Astrocyte (in vitro differentiated cells and primary cell): ENCODE measurements around the gene PCDHB8. TPM values are rescaled to one million over a fixed set of nuclear protein-coding genes. Genes with fewer than 3 reads are reported as not detected.
"Not testable (repeated sequence)": the region's sequence is repeated elsewhere in the genome, so short reads cannot be mapped to it uniquely, and the experiment has no call there.

Experiments used
- DNase-seq: peaks from one replicate; pipeline ENCODE4 v3.0.0-alpha.2; 2010; ENCODE audit warnings: low read depth
- FAIRE-seq: peaks from 2 replicates; lab custom pipeline; 2011; peaks lifted over from hg19 to GRCh38; lab: Jason Lieb, UNC
- H2AFZ ChIP-seq: 2 replicates; pipeline ENCODE4 v1.6.0; 2012; ENCODE audit warnings: low read depth, low read length, inconsistent platforms
- H3K27ac ChIP-seq: 2 replicates; pipeline ENCODE4 v1.5.1; 2011; ENCODE audit warnings: low read depth, low read length, inconsistent platforms
- H3K27me3 ChIP-seq: 2 replicates; pipeline ENCODE4 v1.6.0; 2011; ENCODE audit warnings: low read length, inconsistent platforms; ENCODE audit not compliant: insufficient read depth
- H3K36me3 ChIP-seq: 2 replicates; pipeline ENCODE4 v1.5.1; 2011; ENCODE audit warnings: low read length, inconsistent platforms; ENCODE audit not compliant: insufficient read depth
- H3K4me1 ChIP-seq: 2 replicates; pipeline ENCODE4 v1.5.1; 2011; ENCODE audit warnings: low read length, inconsistent platforms; ENCODE audit not compliant: insufficient read depth
- H3K4me2 ChIP-seq: 2 replicates; pipeline ENCODE4 v1.6.0; 2012; ENCODE audit warnings: low read length, inconsistent platforms
- H3K4me3 ChIP-seq: 2 replicates; pipeline ENCODE4 v1.5.1; 2011; ENCODE audit warnings: low read depth, mild to moderate bottlenecking, low read length, inconsistent platforms; ENCODE audit not compliant: insufficient read depth
- H3K79me2 ChIP-seq: 2 replicates; pipeline ENCODE4 v1.6.0; 2012; ENCODE audit warnings: mild to moderate bottlenecking, low read length, inconsistent platforms; ENCODE audit not compliant: insufficient read depth
- H3K9ac ChIP-seq: 2 replicates; pipeline ENCODE4 v1.6.0; 2012; ENCODE audit warnings: mild to moderate bottlenecking, low read length, inconsistent platforms
- H3K9me3 ChIP-seq: 2 replicates; pipeline ENCODE4 v1.5.1; 2012; ENCODE audit warnings: low read depth, mild to moderate bottlenecking, low read length, inconsistent platforms; ENCODE audit not compliant: insufficient read depth
- H4K20me1 ChIP-seq: 2 replicates; pipeline ENCODE4 v1.6.0; 2012; ENCODE audit warnings: low read length, inconsistent platforms; ENCODE audit not compliant: insufficient read depth
- H3K27ac Mint-ChIP-seq: one replicate; pipeline ENCODE4 v1.8.0; 2021; ENCODE audit warnings: mild to moderate bottlenecking, mixed read lengths; ENCODE audit not compliant: unreplicated experiment
- H3K27me3 Mint-ChIP-seq: one replicate; pipeline ENCODE4 v1.8.0; 2021; ENCODE audit warnings: low read depth, mixed read lengths; ENCODE audit not compliant: unreplicated experiment
- H3K36me3 Mint-ChIP-seq: one replicate; pipeline ENCODE4 v1.8.0; 2021; ENCODE audit warnings: low read depth, mixed read lengths; ENCODE audit not compliant: unreplicated experiment
- H3K4me1 Mint-ChIP-seq: one replicate; pipeline ENCODE4 v1.8.0; 2021; ENCODE audit warnings: low read depth, mixed read lengths; ENCODE audit not compliant: unreplicated experiment
- H3K4me3 Mint-ChIP-seq: one replicate; pipeline ENCODE4 v1.8.0; 2021; ENCODE audit warnings: mild to moderate bottlenecking, moderate library complexity, mixed read lengths; ENCODE audit not compliant: unreplicated experiment
- H3K9me3 Mint-ChIP-seq: one replicate; pipeline ENCODE4 v1.8.0; 2021; ENCODE audit warnings: mild to moderate bottlenecking, mixed read lengths; ENCODE audit not compliant: unreplicated experiment
- EZH2 ChIP-seq: IDR thresholded peaks from 2 replicates; pipeline ENCODE4 v1.6.1; 2012; ENCODE audit warnings: mild to moderate bottlenecking, low read length, inconsistent platforms; ENCODE audit not compliant: insufficient read depth
- total RNA-seq: library from RNA; stranded (reverse); gene quantifications from 2 replicates; pipeline ENCODE4 v1.2.1, GENCODE V29; 2021
- TF ChIP-seq, protein P1 (sequence below): IDR thresholded peaks from 2 replicates; pipeline ENCODE4 v1.5.1; 2011; ENCODE audit warnings: low read depth, mild to moderate bottlenecking, inconsistent platforms, low read length, moderate library complexity; ENCODE audit not compliant: insufficient read depth

PCDHB8 gene
- total RNA-seq, 1 donor from 2014 or later, result 4.9 TPM

DNA sequence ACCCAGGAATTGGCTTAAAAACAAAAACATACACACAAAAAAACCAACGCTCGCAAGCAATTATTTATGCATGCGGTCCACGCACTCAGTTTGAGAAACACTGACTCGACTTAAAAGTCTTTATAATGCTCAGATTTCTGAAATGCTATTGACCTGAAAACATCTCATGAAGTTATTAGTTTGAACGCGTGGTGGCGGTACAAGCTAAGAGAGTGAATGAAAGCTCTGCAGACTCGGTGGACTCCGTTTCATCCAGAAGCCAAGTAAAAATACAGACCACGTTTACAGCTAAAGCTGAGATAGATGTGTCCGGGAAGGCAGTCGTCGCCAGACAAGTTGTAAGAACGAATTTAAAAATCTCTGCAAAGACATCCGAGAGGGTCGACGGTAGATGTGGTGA is 27.8 kb upstream of the PCDHB8 start, which contains the start of gene PCDHB6:
Gene PCDHB6, plus strand, starts transcription at position 246 of the 400 bp plus-strand sequence. CDS start 201 bp downstream, outside the sequence.
- no peaks in the 10 kb centered on the region for H3K4me1 ChIP-seq
- no peaks in the 10 kb centered on the region for H3K36me3 ChIP-seq
- peaks cover 9% of the 10 kb centered on the region for H3K9me3 ChIP-seq
- H3K9me3 Mint-ChIP-seq, result peaks cover 16% of the 10 kb centered on the region
- no peaks in the 10 kb centered on the region for H3K79me2 ChIP-seq
- no peak for DNase-seq
- no peaks in the 10 kb centered on the region for H3K4me1 Mint-ChIP-seq
- peaks cover 12% of the 10 kb centered on the region for H3K36me3 Mint-ChIP-seq
- no peak within 1 kb of the TSS for H3K4me3 Mint-ChIP-seq
- no peak within 1 kb of the TSS for H3K27ac Mint-ChIP-seq
- no peaks in the 10 kb centered on the region for H3K27me3 ChIP-seq
- no peak within 1 kb of the TSS for H3K27ac ChIP-seq
- H3K4me2 ChIP-seq, result no peak within 1 kb of the TSS
- no peaks in the 10 kb centered on the region for H3K27me3 Mint-ChIP-seq
- FAIRE-seq, result no peak
- no peaks in the 10 kb centered on the region for H4K20me1 ChIP-seq
- no peak within 1 kb of the TSS for H3K9ac ChIP-seq
- H3K4me3 ChIP-seq, result no peak within 1 kb of the TSS
- TF ChIP-seq, protein P1, sequence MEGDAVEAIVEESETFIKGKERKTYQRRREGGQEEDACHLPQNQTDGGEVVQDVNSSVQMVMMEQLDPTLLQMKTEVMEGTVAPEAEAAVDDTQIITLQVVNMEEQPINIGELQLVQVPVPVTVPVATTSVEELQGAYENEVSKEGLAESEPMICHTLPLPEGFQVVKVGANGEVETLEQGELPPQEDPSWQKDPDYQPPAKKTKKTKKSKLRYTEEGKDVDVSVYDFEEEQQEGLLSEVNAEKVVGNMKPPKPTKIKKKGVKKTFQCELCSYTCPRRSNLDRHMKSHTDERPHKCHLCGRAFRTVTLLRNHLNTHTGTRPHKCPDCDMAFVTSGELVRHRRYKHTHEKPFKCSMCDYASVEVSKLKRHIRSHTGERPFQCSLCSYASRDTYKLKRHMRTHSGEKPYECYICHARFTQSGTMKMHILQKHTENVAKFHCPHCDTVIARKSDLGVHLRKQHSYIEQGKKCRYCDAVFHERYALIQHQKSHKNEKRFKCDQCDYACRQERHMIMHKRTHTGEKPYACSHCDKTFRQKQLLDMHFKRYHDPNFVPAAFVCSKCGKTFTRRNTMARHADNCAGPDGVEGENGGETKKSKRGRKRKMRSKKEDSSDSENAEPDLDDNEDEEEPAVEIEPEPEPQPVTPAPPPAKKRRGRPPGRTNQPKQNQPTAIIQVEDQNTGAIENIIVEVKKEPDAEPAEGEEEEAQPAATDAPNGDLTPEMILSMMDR, result no peak
- TF ChIP-seq EZH2, result no peak
- H2AFZ ChIP-seq, result no peak within 1 kb of the TSS

DNA sequence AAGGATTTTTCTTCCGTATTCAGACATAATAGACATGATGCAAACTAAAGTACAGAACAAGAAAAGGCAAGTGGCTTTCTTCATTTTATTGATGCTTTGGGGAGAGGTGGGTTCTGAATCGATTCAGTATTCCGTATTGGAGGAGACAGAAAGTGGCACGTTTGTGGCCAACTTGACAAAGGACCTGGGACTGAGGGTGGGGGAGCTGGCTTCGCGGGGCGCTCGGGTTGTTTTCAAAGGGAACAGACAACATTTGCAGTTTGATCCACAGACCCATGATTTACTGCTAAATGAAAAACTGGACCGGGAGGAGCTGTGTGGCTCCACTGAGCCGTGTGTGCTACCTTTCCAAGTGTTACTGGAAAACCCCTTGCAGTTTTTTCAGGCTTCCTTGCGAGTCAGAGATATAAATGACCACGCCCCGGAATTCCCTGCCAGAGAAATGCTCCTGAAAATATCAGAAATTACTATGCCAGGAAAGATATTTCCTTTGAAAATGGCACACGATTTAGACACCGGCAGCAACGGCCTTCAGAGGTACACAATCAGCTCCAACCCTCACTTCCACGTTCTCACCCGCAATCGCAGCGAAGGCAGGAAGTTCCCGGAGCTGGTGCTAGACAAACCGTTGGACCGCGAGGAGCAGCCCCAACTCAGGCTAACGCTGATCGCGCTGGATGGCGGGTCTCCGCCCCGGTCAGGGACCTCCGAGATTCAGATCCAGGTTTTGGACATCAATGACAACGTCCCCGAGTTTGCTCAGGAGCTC is 27.2 kb upstream of the PCDHB8 start:
- no peak overlapping the region for H3K4me2 ChIP-seq
- H3K36me3 ChIP-seq, result no peaks in the 10 kb centered on the region
- Mint-ChIP-seq H3K27ac (no peak overlapping the region), H3K36me3 (peaks cover 12% of the 10 kb centered on the region), H3K27me3 (no peaks in the 10 kb centered on the region), H3K4me3 (no peak overlapping the region), H3K4me1 (no peaks in the 10 kb centered on the region), H3K9me3 (peaks cover 16% of the 10 kb centered on the region)
- H3K4me1 ChIP-seq, result no peaks in the 10 kb centered on the region
- FAIRE-seq, result no peak
- no peak overlapping the region for H2AFZ ChIP-seq
- DNase-seq, result no peak
- H3K4me3 ChIP-seq, result no peak overlapping the region
- no peaks in the 10 kb centered on the region for H3K27me3 ChIP-seq
- H3K79me2 ChIP-seq, result no peaks in the 10 kb centered on the region
- H4K20me1 ChIP-seq, result no peaks in the 10 kb centered on the region
- H3K27ac ChIP-seq, result no peak overlapping the region
- H3K9me3 ChIP-seq, result peaks cover 9% of the 10 kb centered on the region
- H3K9ac ChIP-seq, result no peak overlapping the region
- TF ChIP-seq EZH2, result no peak
- TF ChIP-seq, protein P1, result no peak

DNA sequence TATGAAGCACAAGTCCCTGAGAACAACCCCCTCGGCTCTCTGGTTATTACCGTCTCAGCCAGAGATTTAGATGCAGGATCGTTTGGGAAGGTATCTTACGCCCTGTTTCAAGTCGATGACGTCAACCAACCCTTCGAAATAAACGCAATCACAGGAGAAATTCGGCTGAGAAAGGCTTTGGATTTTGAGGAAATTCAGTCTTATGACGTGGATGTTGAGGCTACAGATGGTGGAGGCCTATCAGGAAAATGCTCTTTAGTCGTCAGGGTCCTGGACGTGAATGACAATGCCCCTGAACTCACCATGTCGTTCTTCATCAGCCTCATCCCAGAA is 26.6 kb upstream of the PCDHB8 start:
- no peak overlapping the region for H2AFZ ChIP-seq
- H3K79me2 ChIP-seq, result no peaks in the 10 kb centered on the region
- no peaks in the 10 kb centered on the region for H3K4me1 ChIP-seq
- no peaks in the 10 kb centered on the region for H4K20me1 ChIP-seq
- no peak overlapping the region for H3K4me3 Mint-ChIP-seq
- H3K27me3 Mint-ChIP-seq, result no peaks in the 10 kb centered on the region
- H3K27me3 ChIP-seq, result no peaks in the 10 kb centered on the region
- no peak overlapping the region for H3K4me3 ChIP-seq
- no peak for DNase-seq
- H3K9me3 Mint-ChIP-seq, result peaks cover 16% of the 10 kb centered on the region
- H3K27ac Mint-ChIP-seq, result no peak overlapping the region
- H3K27ac ChIP-seq, result no peak overlapping the region
- H3K36me3 Mint-ChIP-seq, result peaks cover 12% of the 10 kb centered on the region
- TF ChIP-seq EZH2, result no peak
- TF ChIP-seq, protein P1, result no peak
- H3K4me1 Mint-ChIP-seq, result no peaks in the 10 kb centered on the region
- H3K9me3 ChIP-seq, result peaks cover 9% of the 10 kb centered on the region
- no peak overlapping the region for H3K9ac ChIP-seq
- FAIRE-seq, result no peak
- no peak overlapping the region for H3K4me2 ChIP-seq
- H3K36me3 ChIP-seq, result no peaks in the 10 kb centered on the region

DNA sequence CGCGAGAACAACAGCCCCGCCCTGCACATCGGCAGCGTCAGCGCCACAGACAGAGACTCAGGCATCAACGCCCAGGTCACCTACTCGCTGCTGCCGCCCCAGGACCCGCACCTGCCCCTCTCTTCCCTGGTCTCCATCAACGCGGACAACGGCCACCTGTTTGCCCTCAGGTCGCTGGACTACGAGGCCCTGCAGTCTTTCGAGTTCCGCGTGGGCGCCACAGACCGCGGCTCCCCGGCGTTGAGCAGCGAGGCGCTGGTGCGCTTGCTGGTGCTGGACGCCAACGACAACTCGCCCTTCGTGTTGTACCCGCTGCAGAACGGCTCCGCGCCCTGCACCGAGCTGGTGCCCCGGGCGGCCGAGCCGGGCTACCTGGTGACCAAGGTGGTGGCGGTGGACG is 26.0 kb upstream of the PCDHB8 start:
- H3K27me3 ChIP-seq, H3K36me3 ChIP-seq, H3K79me2 ChIP-seq, H3K27ac ChIP-seq, H3K4me3 Mint-ChIP-seq, H3K4me3 ChIP-seq, H4K20me1 ChIP-seq, H2AFZ ChIP-seq, DNase-seq, H3K9ac ChIP-seq, H3K27me3 Mint-ChIP-seq, H3K4me2 ChIP-seq, H3K4me1 ChIP-seq, FAIRE-seq, H3K27ac Mint-ChIP-seq, H3K4me1 Mint-ChIP-seq: not testable (repeated sequence)
- peaks cover 19% of the 10 kb centered on the region for H3K9me3 Mint-ChIP-seq
- H3K36me3 Mint-ChIP-seq, result peaks cover 12% of the 10 kb centered on the region
- peaks cover 15% of the 10 kb centered on the region for H3K9me3 ChIP-seq
